Duodenal mucosa (tissue), 2 donors: ENCODE data around the gene VPS35L.
"Not testable (repeated sequence)": the region's sequence is repeated elsewhere in the genome, so short reads cannot be mapped to it uniquely, and the experiment has no call there.

Source experiments
- H3K27ac ChIP-seq: one replicate; pipeline ENCODE4 v1.7.0; 2013; ENCODE audit warnings: low read depth, low read length
- H3K27me3 ChIP-seq, 2 donors: one replicate each; pipeline ENCODE4 v1.7.0; 2013; ENCODE audit warnings: low read length in 2 of 2, control low read depth in 1 of 2; ENCODE audit not compliant: insufficient read depth in 2 of 2, control insufficient read depth in 1 of 2
- H3K36me3 ChIP-seq, 2 donors: one replicate each; pipeline ENCODE4 v1.7.0; 2013; ENCODE audit warnings: low read length in 2 of 2, control low read depth in 1 of 2; ENCODE audit not compliant: insufficient read depth in 2 of 2, control insufficient read depth in 1 of 2
- H3K4me1 ChIP-seq, 2 donors: one replicate each; pipeline ENCODE4 v1.7.0; 2013; ENCODE audit warnings: low read length in 2 of 2, control low read depth in 1 of 2; ENCODE audit not compliant: insufficient read depth in 2 of 2, control insufficient read depth in 1 of 2
- H3K4me3 ChIP-seq, 2 donors: one replicate each; pipeline ENCODE4 v1.7.0; 2013; ENCODE audit warnings: low read length in 2 of 2, low read depth in 1 of 2
- H3K9ac ChIP-seq, 2 donors: one replicate each; pipeline ENCODE4 v1.7.0; 2013; ENCODE audit warnings: low read length in 2 of 2, low read depth in 1 of 2
- H3K9me3 ChIP-seq, 2 donors: one replicate each; pipeline ENCODE4 v1.7.0; 2013; ENCODE audit warnings: low read length in 2 of 2, control low read depth in 1 of 2; ENCODE audit not compliant: control insufficient read depth in 1 of 2

Gene VPS35L

DNA sequence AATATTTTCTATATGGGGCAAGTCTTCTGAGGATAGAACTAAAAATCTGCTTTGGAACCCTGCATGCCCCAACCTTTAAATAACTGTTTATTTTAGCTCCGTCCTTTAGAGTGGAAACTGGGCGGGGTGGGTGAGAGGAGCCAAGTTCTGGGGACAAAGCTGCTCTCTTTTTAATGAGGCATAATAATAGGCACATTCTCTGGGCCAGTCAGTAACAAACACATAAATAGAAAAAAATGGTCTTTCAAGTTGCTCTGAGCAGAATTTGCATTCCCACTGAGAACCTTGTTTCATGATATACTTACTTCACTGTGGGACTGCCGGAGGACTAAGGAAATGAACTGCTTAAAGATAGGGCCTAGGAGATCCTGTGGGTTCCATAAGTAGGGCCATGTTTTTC, 111.0 kb downstream of the VPS35L start:
- no peak overlapping the region for H3K9ac ChIP-seq
- no peak overlapping the region for H3K27ac ChIP-seq

DNA sequence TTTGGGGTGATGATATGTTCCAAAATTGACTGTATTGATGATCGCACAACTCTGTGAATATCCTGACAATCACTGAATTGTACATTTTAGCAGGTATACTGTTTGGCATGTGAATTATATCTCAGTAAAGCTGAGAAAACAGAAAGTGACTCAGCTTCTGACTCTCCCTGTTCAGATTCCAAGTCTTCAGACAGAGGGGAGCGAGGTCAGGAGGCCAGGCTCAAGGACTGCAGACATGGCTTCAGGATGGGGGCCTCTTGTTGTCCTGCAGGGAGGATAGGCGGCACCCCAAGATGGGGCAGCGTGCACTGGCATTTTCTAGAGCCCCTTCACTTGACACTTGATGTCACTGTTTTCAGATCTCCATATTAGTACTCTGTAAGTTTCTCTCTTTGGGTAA, 116.9 kb downstream of the VPS35L start:
- peaks cover 18 to 35% of the 10 kb centered on the region in 2 donors for H3K36me3 ChIP-seq
- no peaks in the 10 kb centered on the region for H3K27me3 ChIP-seq
- H3K9ac ChIP-seq: no peak overlapping the region
- H3K4me3 ChIP-seq: no peak overlapping the region
- no peaks in the 10 kb centered on the region for H3K4me1 ChIP-seq
- H3K27ac ChIP-seq: no peak overlapping the region
- no peaks in the 10 kb centered on the region for H3K9me3 ChIP-seq

More for the DNA sequence above, 111.0 kb downstream of the VPS35L start:
- Histone ChIP-seq H3K4me1 (no peaks in the 10 kb centered on the region), H3K36me3 (peaks cover 20 to 30% of the 10 kb centered on the region in 2 donors), H3K9me3 (peaks cover 2 to 4% of the 10 kb centered on the region in 2 donors), H3K4me3 (no peak overlapping the region), H3K27me3 (no peaks in the 10 kb centered on the region)

GRCh38 chr16:19674485-19674884, 119.0 kb downstream of the VPS35L start:
- Histone ChIP-seq H3K4me3 (no peak overlapping the region), H3K36me3 (peaks cover 10 to 25% of the 10 kb centered on the region in 2 donors), H3K27ac (no peak overlapping the region), H3K27me3 (no peaks in the 10 kb centered on the region), H3K9ac (no peak overlapping the region), H3K9me3 (no peaks in the 10 kb centered on the region), H3K4me1 (no peaks in the 10 kb centered on the region)

DNA sequence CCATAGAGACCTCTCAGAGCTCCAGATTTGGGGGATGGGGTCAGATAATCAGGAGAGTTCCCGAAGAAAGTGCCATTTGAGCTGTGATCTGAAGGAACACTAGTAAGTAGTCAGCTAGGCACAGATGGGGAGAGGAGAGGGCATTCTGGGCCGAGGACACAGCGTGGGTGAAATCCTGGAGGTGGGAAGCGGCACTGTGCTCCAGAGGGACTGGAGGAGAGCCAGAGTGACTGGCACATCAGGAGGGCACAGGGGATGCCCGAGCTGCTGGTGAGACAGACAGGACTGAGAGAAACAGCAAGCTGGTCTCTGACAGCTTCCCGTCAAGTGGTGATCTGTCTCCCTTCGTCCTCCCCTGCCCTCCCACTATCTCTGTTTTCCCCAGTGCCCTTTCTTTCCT, 121.9 kb downstream of the VPS35L start:
- Histone ChIP-seq H3K4me3 (no peak overlapping the region), H3K27ac (no peak overlapping the region), H3K4me1 (no peaks in the 10 kb centered on the region), H3K27me3 (no peaks in the 10 kb centered on the region), H3K9me3 (no peaks in the 10 kb centered on the region), H3K9ac (no peak overlapping the region), H3K36me3 (peaks cover 8 to 23% of the 10 kb centered on the region in 2 donors)

DNA sequence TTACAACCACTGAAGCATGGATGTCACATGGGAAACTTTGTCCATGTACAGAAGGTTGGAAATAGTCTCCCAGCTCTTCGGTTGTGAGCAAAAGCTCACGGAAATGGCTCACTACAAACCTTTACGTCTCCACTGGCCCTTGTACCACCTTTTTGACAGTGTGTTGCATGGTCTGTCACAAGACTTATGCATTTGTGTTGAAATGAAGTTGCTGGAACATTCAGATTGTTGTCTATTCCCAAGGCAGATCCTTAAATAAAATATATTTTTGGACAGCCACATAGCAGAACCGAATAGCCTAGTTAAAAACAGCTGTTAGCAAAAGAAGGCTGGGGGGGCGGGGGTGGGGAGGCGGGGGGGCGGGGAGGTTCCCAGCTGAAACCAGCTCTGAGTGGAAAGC, 123.3 kb downstream of the VPS35L start:
- H3K9ac ChIP-seq: no peak overlapping the region
- H3K27me3 ChIP-seq: no peaks in the 10 kb centered on the region
- H3K4me3 ChIP-seq: no peak overlapping the region
- H3K9me3 ChIP-seq: no peaks in the 10 kb centered on the region
- H3K4me1 ChIP-seq: no peaks in the 10 kb centered on the region
- H3K27ac ChIP-seq: no peak overlapping the region
- H3K36me3 ChIP-seq: peaks cover 14 to 36% of the 10 kb centered on the region in 2 donors

GRCh38 chr16:19679281-19679680, 123.8 kb downstream of the VPS35L start:
- H3K9me3 ChIP-seq, H3K27ac ChIP-seq, H3K27me3 ChIP-seq, H3K9ac ChIP-seq, H3K4me3 ChIP-seq, H3K4me1 ChIP-seq: not testable (repeated sequence)
- H3K36me3 ChIP-seq: peaks cover 15 to 41% of the 10 kb centered on the region in 2 donors

GRCh38 chr16:19680881-19681340, 125.4 kb downstream of the VPS35L start:
- Histone ChIP-seq H3K4me1 (no peaks in the 10 kb centered on the region), H3K27me3 (no peaks in the 10 kb centered on the region), H3K36me3 (peaks cover 18 to 57% of the 10 kb centered on the region in 2 donors), H3K27ac (no peak overlapping the region), H3K9ac (no peak overlapping the region), H3K9me3 (no peaks in the 10 kb centered on the region), H3K4me3 (no peak overlapping the region)

DNA sequence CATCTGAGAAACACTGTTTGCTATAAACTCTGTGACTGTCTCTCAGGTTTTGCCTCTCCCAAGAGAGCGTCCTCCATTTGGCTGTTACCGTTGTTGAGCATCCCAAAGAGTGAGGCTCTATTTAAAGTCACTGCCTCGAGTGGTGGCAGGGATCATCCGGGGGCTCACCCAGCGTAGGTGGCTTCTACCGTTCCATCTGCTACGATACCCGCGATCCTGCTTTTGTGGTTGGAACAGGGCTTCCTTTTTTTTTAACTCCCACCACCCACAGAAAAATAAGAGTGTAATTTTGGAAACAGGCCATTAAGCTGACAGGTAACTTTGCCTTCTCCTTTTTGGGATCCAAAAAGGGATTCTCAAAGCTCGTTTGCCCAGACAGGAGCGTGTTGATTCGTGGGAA, 126.1 kb downstream of the VPS35L start:
- H3K4me1 ChIP-seq: no peaks in the 10 kb centered on the region
- no peak overlapping the region for H3K27ac ChIP-seq
- no peak overlapping the region for H3K9ac ChIP-seq
- H3K36me3 ChIP-seq: peaks cover 20 to 52% of the 10 kb centered on the region in 2 donors
- no peaks in the 10 kb centered on the region for H3K27me3 ChIP-seq
- H3K4me3 ChIP-seq: no peak overlapping the region
- no peaks in the 10 kb centered on the region for H3K9me3 ChIP-seq

DNA sequence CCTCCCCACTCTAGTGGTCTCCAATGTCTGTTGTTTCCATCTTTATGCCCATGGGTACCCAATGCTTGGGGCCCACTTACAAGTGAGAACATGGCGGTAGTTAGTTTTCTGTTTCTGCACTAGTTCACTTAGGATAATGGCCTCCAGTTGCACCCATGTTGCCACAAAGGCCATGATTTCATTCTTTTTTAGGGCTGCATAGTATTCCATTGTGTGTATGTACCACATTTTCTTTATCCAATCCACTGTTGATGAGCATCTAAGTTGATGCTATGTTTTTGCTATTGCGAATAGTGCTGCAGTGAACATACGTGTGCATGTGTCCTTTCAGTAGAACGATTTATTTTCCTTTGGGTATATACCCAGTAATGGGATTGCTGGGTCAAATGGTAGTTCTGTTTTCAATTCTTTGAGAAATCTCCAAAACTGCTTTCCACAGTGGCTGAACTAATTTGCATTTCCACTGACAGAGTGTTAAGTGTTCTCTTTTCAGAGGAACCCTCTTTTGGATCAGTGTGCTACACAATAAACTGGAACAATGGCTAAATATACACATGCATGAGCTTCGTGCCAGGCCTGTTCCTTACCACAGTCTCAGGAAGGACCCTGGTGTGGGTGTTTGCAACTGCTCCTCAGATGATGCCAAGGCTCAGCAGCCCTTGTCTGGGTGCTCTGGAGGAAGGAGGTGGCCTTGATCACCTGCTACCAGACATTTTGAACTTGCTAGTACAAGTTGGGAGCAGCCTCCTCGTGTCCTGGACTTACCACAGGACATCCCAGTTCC, 128.1 kb downstream of the VPS35L start:
- H3K27me3 ChIP-seq: no peaks in the 10 kb centered on the region
- no peak overlapping the region for H3K4me3 ChIP-seq
- no peak overlapping the region for H3K27ac ChIP-seq
- H3K36me3 ChIP-seq: peaks cover 20 to 57% of the 10 kb centered on the region in 2 donors
- H3K4me1 ChIP-seq: no peaks in the 10 kb centered on the region
- no peaks in the 10 kb centered on the region for H3K9me3 ChIP-seq
- no peak overlapping the region for H3K9ac ChIP-seq

- Histone ChIP-seq H3K9ac (no peak overlapping the region), H3K27me3 (no peaks in the 10 kb centered on the region), H3K9me3 (no peaks in the 10 kb centered on the region), H3K36me3 (peaks cover 16 to 55% of the 10 kb centered on the region in 2 donors), H3K4me3 (no peak overlapping the region), H3K27ac (no peak overlapping the region), H3K4me1 (no peaks in the 10 kb centered on the region)
These were observed 129.7 kb downstream of the VPS35L start for GRCh38 chr16:19685176-19685575.
